ENCODE results near the gene CEP68.

CEP68 gene

DNA sequence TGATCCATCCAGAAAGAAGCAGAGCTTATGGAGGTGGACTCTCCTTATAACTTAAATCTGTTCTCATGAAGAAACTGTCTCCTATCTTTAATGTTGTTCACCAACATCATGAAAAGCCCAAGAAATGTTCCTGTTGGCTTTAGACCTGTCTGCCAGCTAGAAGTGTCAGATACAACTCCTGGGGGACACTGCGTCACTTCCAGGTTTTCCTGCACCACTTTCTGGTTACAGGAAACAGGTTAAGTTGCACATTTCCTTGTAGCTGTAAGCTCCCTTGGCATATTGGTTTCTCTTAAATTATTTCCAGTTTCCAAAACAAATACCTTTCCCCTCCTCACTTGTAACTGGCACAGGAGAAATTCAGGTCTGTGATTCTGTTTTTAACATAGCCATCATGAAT lies 2.9 kb downstream of the CEP68 start:
- DNase-seq, result no peak

DNA sequence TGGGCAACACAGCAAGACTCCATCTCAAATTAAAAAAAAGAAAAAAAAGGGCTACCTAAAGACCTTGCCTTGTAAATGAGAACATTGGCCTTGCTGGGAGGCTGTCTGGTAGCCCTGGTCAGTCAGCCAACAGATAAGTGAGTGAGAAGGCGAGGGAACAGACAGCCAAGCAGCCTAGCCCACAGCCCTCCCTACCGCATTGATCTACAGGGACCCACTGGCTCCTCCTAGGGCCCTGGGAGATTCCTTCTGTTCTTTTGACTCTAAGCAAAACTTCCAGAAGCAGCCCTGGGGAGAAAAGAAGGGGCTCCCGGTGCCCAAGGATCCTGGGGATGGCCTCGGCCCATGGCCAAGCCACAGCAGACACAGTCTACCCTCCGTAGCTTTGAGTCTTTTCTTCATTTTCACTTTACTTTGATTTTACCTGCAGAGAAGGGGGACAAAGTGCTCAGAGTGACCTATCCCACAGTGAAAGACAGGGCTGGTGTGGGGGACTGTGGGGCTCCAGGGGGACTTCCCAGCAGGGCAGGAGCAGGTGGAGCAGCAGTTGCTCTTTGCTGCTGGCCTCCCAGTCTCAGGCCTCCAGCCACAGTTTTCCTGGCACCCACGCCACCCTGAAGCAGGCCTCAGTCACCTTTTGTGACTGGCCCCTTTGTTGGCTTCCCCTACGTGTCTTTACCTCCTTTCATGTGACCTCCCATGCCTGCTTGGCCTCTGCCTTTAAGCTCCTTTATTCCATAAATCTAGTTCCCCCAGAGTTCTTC lies 5.1 kb downstream of the CEP68 start:
- DNase-seq, result no peak

DNA sequence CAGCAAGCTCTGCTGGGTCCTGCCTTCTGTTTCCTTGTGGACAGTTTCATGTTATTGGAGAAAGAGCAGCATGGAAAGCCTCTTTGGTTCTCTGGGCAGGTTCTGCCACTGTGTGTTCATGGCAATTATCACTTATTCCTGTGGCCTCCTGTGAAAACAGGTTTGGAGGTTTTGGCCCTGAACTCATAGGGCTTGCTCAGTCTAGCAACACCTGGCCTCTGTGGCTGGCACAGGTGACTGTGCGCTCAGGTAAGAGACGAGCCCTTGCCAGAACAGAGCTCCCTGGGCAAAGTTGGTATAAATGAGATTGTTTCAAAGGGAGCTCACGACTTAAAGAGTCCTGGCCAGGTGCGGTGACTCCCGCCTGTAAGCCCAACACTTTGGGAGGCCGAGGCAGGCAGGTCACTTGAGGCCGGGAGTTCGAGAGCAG lies 5.7 kb downstream of the CEP68 start:
- DNase-seq, result peak in 1 of 2 experiments; percentile 42

DNA sequence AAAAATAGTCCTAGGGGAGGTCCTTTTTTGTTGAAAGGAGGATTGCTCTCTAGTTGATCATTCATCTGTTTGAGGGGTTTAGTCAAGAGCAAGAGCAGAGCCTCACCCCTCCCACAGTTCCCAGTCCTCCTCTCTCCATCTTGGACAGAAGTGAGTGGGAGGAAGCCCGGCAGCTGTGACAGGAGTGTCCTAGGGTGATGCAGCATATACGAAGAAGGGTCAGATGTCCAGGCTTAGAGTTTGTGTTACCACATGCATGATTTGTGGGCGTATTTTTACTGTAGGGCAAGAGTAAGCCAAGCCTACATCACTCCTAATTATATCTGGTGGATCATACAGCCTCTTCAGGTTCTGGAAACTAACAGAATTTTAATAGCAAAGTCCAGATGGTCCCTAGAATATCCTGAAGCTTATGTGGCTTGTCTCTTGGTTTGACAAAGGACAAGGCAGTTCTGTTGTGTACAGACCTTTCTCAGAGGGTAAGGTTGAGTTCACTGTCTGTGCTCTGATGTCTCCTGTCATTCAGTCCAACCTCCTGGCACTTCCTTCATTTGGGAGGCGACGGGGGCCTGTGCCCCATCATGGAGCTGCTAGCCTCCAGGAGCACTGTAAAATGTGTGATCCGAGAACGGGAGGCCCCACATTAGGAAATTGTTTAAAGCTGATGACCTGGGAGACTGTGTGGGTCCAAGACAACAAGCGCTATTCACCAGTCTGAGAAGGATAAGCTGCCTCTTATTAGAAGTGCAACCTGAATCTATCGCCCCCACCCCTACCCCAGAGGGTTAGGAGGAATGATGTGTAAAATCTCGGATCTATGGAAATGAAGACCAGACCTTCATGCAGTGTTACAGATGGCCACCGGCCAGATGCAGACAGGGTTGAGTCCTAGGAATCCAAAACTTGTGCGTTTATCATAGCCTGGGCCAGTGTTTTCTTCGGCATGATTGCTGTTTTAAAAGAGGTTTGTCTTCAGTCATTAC lies 6.9 kb downstream of the CEP68 start:
- DNase-seq, result no peak

DNA sequence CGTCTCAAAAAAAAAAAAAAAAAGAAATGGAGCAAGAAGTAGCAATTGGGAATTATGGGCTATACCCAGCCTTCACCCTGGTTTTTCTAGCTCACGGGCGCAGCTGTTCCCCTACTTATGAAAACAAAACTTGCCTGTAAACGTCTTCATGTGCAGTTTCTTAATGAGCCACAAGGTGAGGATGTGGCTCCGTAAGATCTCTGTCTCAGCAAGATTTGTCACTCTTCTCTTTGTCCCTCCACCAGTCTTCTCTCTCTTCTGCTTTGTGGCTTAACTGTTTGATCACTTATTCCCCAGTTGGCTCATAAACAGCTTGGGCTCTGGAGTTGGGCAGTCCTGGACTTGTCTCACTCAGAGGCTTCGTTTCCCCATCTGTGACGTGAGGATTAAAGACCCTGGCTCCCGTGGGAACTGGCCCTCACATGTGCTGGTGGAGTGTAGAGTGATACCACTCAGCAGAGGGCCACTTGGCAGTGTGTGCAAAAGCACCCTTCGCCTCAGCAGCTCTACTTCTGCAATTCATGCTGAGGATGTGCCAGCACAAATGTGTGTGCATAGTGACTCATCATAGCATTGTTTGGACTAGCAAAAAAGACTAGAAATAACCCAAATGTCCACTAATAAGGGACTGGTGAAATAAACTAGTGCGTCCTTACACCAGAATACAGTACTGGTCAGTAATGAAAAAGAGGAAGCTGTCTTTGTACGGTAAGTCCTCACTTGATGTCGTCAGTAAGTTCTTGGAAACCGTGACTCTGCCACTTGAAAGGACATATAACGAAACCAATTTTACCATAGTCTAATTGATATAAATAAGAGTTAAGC lies 8.7 kb downstream of the CEP68 start:
- DNase-seq, result peak in 1 of 2 experiments; percentile 27

DNA sequence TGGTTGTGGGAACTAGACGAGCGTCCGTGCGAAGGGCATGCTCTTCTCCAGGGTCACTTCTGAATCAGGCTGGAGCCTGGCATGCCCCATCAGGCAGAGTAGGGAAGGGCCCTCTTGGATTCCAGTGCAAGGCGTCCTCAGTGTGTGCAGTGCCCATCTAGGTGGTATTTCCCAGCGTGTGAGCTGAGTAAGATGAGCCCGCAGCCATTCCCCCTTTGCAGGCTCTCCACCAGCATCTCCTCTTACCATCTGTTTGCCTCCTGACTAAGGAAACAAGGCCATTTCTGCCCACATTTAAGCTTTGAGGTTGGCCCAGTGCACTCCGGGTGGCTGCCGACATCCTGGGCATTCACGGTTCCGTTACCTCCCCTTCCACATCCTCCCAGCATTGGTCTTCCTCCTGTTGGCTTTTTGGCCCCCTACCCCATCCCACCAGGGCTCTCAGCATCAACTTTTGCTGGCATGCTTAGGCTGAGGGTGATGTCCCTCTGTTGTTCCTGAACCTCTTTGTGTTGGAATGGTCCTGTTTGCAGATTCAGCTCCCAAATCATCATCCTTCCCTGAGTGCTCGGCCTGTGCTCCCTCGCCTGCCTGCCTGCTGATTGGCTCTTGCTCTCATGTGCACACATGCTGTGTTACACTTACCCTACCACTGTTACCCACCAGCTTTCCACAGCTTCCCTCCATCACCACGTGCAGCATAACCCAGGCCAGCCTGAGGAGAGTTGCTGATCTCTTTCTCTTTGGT lies 11.8 kb downstream of the CEP68 start:
- no peak for DNase-seq

DNA sequence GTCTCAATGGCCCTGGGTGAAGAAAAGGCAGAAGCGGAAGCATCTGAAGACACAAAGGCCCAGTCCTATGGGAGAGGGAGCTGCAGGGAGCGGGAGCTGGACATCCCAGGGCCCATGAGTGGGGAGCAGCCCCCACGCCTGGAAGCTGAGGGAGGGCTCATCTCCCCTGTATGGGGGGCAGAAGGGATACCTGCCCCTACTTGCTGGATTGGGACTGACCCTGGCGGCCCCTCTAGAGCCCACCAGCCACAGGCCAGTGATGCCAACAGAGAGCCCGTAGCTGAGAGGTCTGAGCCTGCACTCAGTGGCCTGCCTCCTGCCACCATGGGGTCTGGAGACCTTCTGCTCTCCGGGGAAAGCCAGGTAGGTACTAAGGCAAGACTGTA lies 13.2 kb downstream of the CEP68 start:
- DNase-seq, result no peak

DNA sequence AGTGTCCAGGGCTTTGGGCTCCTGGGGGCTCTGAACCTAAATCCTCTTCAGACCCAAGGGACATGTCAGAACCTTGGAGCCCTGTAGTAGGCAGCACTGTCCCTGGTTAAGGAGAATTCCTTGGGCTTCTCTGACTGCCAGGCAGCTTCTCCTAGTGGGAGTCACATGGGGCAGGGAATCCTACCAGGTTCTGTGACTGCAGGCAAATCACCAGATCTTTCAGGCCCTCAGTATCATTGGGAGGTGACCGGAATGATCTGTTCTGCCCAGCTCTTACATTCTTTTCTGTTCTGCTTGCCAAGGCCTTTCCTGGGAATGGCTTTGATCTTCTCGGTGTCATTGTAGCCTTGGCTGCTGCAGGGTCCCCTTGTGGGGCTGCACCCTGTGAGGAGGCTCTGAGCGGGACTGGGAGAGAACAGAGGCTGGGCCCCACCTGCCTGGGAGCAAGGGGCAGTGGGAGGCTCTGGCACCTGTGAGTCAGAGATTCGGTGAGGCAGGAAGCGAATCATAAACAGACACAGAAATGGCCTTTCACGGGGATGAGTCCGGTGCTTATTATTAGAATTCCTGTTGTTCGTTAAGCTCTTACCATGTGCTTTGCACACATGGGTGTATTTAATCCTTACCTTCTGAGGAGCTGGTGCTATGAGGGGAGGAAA lies 14.1 kb downstream of the CEP68 start:
- DNase-seq, result no peak

DNA sequence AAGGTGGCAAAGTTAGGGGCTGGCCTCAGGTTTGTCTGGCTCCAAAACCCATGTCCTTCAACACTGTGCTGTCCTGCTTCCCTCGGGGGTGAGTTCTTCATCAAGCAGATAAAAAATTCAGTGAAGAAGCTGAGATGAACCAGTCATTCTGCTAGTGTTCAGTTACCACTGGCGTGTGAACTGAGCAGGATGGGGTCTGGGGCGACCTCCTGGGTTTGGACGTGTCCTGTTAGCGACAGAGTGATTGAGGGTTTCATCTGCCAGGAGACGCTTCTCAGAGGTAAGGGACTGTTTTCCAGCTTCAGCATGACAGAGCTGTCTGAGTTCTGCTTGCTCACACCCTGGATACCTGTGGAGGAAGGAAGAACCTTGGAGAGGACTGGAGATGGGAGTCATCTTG lies 14.6 kb downstream of the CEP68 start:
- DNase-seq, result no peak

DNA sequence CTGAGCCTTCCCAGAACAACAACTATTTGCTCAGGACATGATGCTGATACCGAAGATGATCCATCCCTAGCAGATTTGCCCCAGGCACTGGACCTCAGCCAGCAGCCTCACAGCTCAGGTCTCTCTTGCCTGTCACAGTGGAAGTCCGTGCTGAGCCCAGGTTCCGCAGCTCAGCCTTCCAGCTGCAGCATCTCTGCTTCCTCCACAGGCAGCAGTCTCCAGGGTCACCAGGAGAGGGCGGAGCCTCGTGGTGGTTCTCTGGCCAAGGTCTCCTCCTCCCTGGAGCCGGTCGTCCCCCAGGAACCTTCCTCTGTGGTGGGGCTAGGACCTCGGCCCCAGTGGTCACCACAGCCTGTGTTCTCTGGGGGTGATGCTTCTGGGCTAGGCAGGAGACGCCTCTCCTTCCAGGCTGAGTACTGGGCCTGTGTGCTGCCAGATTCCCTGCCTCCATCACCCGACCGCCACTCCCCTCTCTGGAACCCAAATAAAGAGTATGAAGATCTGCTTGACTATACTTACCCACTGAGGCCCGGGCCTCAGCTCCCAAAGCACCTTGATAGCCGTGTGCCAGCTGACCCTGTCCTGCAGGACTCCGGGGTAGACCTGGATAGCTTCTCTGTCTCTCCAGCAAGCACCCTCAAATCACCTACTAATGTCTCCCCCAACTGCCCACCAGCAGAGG lies 15.4 kb downstream of the CEP68 start:
- DNase-seq, result no peak

DNA sequence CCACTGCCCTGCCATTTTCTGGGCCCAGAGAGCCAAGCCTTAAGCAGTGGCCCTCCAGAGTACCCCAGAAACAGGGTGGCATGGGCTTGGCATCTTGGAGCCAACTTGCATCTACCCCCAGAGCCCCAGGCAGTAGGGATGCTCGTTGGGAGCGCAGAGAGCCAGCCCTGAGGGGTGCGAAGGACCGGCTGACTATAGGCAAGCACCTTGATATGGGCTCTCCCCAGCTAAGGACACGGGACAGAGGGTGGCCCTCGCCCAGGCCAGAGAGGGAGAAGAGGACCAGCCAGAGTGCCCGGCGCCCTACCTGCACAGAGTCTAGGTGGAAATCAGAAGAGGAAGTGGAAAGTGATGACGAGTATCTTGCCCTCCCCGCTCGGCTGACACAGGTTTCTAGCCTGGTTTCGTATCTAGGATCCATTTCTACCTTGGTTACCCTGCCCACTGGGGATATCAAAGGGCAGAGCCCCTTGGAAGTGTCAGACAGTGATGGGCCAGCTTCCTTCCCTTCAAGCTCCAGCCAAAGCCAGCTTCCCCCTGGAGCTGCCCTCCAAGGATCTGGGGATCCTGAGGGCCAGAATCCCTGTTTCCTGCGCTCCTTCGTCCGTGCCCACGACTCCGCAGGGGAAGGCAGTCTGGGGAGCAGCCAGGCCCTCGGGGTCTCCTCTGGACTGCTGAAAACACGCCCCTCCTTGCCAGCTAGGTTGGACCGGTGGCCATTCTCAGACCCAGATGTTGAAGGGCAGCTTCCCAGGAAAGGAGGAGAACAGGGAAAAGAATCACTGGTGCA lies 16.2 kb downstream of the CEP68 start:
- no peak for DNase-seq

DNA sequence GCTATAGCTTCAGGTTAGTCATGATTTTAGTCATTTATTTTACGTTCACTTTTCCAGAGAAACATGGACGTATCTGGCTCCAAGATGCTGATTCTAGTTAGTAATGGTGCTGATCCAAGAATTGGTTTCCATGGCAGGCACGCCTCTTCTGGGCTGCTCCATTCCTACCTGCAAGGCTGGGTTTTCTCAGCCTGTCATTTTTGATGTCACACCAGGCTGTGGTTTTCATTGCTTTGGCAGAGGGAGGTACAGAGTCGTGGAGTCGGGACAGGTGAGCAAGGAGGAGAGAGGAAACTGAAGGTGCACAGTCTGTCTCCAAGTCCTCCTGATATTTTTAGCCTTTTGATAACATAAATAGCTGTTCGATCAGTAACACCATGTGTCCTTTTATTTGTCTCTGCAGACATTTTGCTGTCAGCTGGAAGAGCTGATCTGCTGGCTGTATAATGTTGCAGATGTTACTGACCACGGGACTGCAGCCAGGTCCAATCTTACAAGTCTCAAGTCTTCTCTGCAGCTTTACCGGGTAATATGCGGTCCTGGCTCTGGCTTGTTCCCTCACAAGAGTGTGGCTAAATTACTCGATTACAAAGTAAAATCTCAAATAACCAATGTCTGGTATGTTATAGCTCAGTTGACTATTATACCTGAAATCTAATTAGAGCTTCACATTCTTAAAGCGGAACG lies 17.8 kb downstream of the CEP68 start:
- no peak for DNase-seq

DNA sequence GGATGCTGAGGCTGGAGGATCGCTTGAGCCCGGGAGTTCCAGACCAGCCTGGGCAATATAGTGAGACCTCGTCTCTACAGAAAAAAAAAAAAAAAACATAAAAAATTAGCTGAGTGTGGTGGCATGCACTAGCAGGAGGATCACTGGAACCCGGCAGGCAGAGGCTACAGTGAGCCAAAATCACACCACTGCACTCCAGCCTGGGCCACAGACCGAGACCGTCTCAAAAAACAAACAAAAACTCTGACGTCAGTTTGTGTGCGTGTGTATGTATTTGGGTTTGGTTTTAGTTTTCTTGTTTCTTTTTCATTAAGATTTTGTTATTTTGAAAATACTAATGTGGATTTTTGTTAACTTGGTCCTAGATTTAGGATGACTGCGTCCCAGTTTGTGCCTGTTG lies 19.0 kb downstream of the CEP68 start:
- no peak for DNase-seq

DNA sequence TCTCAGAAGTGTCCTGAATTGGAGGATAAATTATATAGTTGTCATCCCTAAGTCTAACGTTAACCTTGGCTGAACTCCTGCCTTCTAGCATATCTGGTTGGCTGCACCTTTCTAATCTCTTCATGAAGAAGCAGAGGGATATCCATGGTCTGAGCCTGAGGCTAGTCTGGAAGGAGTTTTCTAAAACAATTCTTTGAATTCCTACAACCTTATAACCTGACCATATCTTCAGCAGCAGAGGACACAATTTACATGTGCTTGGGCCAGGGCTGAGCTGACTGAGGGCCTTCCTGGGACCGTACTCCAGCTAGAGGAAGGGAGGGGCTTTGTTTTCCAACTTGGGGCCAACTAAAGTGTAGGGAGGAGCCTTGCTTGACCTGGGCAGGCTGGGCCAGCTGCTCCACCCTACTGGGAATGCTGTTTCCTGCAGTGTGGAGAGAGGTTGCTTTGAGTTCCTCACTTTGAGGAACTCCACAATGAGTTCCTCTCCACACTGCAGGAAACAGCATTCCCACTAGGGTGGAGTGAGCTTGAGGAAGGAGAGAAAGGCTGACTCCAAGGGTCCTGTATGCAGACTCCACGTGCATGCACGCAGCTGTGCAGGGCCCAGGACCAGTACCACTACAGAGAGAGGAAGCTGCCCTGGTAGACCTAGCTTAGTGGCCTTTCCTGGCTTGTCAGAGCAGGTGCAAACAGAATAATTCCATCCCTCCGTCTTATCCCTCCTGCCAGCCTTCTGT lies 19.6 kb downstream of the CEP68 start:
- no peak for DNase-seq

DNA sequence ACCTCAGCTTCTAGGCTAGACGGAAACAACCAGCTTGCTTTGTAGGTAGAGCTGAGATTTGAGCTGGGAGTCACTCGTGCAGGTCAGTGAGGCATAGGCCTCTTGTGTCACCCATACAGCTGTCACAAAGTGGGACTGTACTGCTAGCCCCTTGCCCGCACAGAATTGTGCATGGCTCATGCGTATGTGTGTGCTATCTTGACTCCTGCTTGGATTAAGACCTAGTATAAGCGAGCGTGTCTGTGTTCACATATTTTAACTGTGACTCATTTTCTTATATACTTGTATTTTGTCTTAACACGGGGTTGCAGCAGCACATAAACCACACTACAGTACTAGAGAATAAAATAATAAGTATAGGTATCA lies 20.1 kb downstream of the CEP68 start:
- no peak for DNase-seq

DNA sequence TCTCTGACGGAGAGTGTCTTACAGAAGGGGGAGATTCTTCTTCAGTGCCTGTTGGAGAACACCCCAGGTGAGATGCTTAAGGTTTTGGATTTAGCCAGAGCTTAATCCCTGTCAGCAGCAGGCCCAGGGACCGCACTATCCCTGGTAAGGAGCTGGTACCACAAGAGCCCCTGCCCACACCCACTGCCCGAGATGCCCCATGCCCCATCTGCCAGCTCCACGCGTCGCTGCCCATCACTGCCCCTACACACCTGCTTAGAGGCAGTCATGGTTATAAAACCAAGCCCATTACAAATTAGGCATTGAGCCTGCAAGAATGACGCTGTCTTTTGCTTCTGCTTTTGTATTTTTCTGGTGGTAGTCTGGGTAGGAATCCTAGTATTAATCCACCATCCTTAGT lies 21.7 kb downstream of the CEP68 start:
- DNase-seq, result no peak

DNA sequence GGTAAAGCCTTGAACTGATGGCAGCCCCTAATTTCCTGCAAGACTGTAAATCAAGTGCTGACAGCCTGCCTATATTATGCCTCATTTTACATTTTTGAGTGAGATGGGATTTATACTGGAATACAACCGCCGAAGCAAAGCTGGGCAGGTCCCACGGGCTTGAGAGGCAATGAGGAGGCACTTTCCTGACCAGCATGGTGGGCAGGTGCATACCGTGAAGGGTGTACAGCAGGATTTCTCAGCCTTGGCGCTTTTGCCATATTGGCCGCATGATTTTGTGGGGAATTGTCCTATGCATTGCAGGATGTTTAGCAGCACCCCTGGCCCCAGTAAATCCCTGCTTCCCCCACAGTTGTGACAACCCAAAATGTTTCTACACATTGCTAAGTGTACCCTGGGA lies 22.8 kb downstream of the CEP68 start:
- DNase-seq, result no peak

DNA sequence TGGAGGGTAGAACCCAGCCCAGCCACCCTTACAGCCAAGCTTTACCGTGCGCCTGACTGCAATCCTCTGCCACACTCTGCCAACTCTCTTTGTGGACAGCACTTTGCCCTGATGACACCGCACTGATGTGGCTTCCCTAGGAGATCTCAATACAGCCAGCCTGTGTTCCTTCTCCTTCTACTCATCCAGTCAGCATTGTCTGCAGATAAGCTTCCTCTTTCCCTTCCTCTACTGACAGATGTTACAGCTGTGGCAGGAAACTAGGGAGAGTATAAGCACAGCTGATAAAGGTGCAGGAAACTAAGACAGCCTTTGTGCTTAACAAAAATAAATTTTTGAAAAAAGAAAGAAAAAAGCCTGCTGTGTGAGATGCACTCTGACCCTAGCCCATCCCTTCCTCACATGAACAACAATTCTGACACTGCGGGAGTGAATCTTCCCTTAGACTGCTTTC lies 25.0 kb downstream of the CEP68 start:
- DNase-seq, result no peak

DNA sequence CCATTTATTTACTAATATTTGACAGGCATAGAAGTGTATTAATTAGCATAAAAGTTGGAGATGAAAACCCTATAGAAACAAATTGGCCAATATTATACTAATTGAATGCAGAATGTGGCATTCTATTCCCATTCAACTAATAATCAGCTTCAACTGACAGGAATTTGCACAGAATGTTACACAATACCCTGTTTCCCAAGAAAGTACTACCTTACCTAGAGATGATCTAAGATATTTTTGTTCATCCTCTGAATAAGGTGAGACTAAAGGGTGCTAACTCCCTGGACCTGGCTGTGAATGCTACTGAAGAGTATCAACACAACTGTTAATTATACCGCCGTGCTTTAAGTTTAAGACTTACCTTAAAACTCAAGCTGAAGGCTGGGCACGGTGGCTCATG lies 28.9 kb downstream of the CEP68 start:
- no peak for DNase-seq

Data from NCI-H2081 (cell line).